Keratinocyte (primary cell): Measurements from ENCODE around the gene CAD. TPM values are rescaled to one million over a fixed set of nuclear protein-coding genes. Genes with fewer than 3 reads are reported as not detected.

Source experiments
- DNase-seq: peaks from one replicate; pipeline ENCODE4 v3.0.0-alpha.2; 2011; ENCODE audit warnings: low read depth, missing footprints, low spot score
- FAIRE-seq: peaks from 2 replicates; lab custom pipeline; 2011; peaks lifted over from hg19 to GRCh38; lab: Jason Lieb, UNC
- H2AFZ ChIP-seq: 2 replicates; pipeline ENCODE4 v1.6.0; 2012; ENCODE audit warnings: low read length, control low read depth, inconsistent platforms; ENCODE audit not compliant: control insufficient read depth
- H3K27ac ChIP-seq: 2 replicates; pipeline ENCODE4 v1.5.1; 2011; ENCODE audit warnings: low read length; ENCODE audit not compliant: control insufficient read depth, insufficient read depth
- H3K27me3 ChIP-seq: 3 replicates; pipeline ENCODE4 v1.6.0; 2011; ENCODE audit warnings: low read length; ENCODE audit not compliant: control insufficient read depth, insufficient read depth; ENCODE audit errors: extremely low read depth
- H3K36me3 ChIP-seq, 2 experiments: 2 replicates in 1 of 2; 3 replicates in 1 of 2; pipeline ENCODE4 v1.5.1; 2011; ENCODE audit warnings: low read length in 2 of 2, mild to moderate bottlenecking in 1 of 2; ENCODE audit not compliant: control insufficient read depth in 2 of 2, insufficient read depth in 2 of 2; ENCODE audit errors: extremely low read depth in 1 of 2
- H3K4me1 ChIP-seq: 3 replicates; pipeline ENCODE4 v1.5.1; 2011; ENCODE audit warnings: low read length; ENCODE audit not compliant: control insufficient read depth, insufficient read depth; ENCODE audit errors: extremely low read depth
- H3K4me2 ChIP-seq: 3 replicates; pipeline ENCODE4 v1.6.0; 2011; ENCODE audit warnings: low read depth, low read length; ENCODE audit not compliant: control insufficient read depth, insufficient read depth; ENCODE audit errors: extremely low read depth
- H3K4me3 ChIP-seq, 3 experiments: fragments of 200-600 bp in 1 of 3; sonication (generic) in 1 of 3; 2 replicates in 2 of 3; 3 replicates in 1 of 3; pipeline ENCODE4 v1.5.1; 2011 to 2016; ENCODE audit warnings: low read length in 3 of 3, mild to moderate bottlenecking in 3 of 3, control low read depth in 2 of 3, inconsistent platforms in 1 of 3, low read depth in 1 of 3, mixed read lengths in 1 of 3, mixed run types in 1 of 3, moderate library complexity in 1 of 3; ENCODE audit not compliant: control insufficient read depth in 2 of 3, insufficient read depth in 2 of 3; ENCODE audit errors: extremely low read depth in 1 of 3
- H3K79me2 ChIP-seq: 2 replicates; pipeline ENCODE4 v1.6.0; 2012; ENCODE audit warnings: low read length; ENCODE audit not compliant: control insufficient read depth, insufficient read depth
- H3K9ac ChIP-seq: 3 replicates; pipeline ENCODE4 v1.6.0; 2011; ENCODE audit warnings: low read length; ENCODE audit not compliant: control insufficient read depth, insufficient read depth; ENCODE audit errors: extremely low read depth
- H3K9me1 ChIP-seq: 3 replicates; pipeline ENCODE4 v1.6.0; 2011; ENCODE audit warnings: low read length; ENCODE audit not compliant: control insufficient read depth, insufficient read depth; ENCODE audit errors: extremely low read depth
- H3K9me3 ChIP-seq: 2 replicates; pipeline ENCODE4 v1.5.1; 2012; ENCODE audit warnings: low read depth, low read length; ENCODE audit not compliant: control insufficient read depth
- H4K20me1 ChIP-seq: 3 replicates; pipeline ENCODE4 v1.6.0; 2011; ENCODE audit warnings: low read length; ENCODE audit not compliant: control insufficient read depth, insufficient read depth; ENCODE audit errors: extremely low read depth
- EZH2 ChIP-seq: IDR thresholded peaks from one replicate; pipeline ENCODE4 v1.6.1; 2012; ENCODE audit warnings: inconsistent platforms, mild to moderate bottlenecking, low read length, moderate library complexity
- dilution Hi-C: fragments of 300-500 bp; cut with MboI; formaldehyde crosslinking; loops from one replicate; pipeline ENCODE4 v1.7.0; 2020; ENCODE audit warnings: low sequenced_read_pairs; ENCODE audit not compliant: extremely low pct_ligation_motif_present
- polyA plus RNA-seq, 5 experiments: library from polyadenylated mRNA; depleted of rRNA in 3 of 5; stranded (reverse) in 3 of 5; stranded (forward) in 1 of 5; unstranded in 1 of 5; fragments of >200 nt; gene quantifications; 1 replicate in 1 of 5; 2 replicates in 3 of 5; 3 replicates in 1 of 5; pipeline versions ENCODE4 v1.2.1 to v1.2.3, GENCODE V29; 2011 to 2012; ENCODE audit warnings: missing spikeins in 2 of 5, low read depth in 1 of 5, low replicate concordance in 1 of 5
- TF ChIP-seq, protein P1 (sequence below), 3 experiments: IDR thresholded peaks in 1 of 3; conservative IDR thresholded peaks in 1 of 3; optimal IDR thresholded peaks in 1 of 3; 2 replicates in 2 of 3; 3 replicates in 1 of 3; pipeline versions ENCODE3 to v1.5.1; 2011; ENCODE audit warnings: low read length in 3 of 3, mild to moderate bottlenecking in 3 of 3, moderate library complexity in 2 of 3, control low read depth in 1 of 3, inconsistent platforms in 1 of 3; ENCODE audit not compliant: insufficient read depth in 2 of 3; ENCODE audit errors: extremely low read depth in 1 of 3

CAD gene
- polyA plus RNA-seq, 1 donor (not counting 4 experiments of a cell fraction or from before 2014, with no cell fraction given), result 21.0 TPM

DNA sequence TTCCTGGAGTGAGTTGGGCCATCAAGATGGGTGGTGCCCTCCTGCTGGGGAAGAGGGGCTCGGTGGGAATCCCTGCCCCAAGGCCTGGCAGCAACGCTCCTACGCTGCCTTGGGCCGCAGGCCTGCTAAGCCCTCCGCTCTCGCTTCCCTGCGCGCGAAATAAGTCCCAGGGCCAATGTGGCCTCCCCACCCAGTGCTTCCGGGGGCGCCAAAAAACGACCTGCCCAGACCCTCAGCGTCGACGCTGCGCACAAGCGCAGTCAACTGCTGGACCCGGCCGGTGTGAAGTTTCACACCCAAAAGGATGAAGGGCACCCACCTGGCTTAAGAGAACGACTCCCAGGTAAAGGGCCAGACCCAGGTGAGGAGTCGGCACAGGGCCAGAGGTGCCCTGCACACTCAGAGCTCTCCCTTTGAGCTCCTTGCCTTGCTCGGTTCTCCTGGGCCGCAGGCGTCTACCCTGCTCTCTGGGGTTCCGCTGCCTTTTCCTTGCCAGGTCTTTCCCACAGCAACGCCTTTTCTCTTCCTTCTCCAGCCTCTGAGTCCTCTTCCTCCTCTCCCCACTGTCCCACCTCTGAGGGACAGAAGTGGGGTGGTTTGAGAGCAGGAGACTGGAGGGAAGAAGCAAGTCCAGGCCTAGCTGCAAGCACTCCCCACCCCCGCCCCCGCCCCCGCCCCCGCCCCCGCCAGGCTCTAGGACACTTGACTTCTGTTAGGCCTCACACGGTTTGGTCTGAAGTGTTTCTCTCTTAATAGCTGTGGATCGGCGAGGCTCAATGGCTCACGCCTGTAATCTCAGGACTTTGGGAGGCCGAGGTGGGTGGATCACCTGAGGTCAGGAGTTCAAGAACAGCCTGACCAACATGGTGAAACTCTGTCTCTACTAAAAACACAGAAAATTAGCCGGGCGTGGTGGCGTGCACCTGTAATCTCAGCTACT is 58.3 kb downstream of the CAD start, which contains the start of gene DNAJC5G:
TSS of gene DNAJC5G (plus strand) at position 223 of the 940 bp plus-strand sequence. CDS start 1,296 bp downstream, outside the sequence.
- peaks cover 4% of the 10 kb centered on the region for H3K27me3 ChIP-seq
- FAIRE-seq (no peak), DNase-seq (no peak)
- no peaks in the 10 kb centered on the region for H3K79me2 ChIP-seq
- no peak within 1 kb of the TSS for H3K9ac ChIP-seq
- no peaks in the 10 kb centered on the region for H3K9me1 ChIP-seq
- no peaks in the 10 kb centered on the region for H3K9me3 ChIP-seq
- no peak within 1 kb of the TSS for H3K4me2 ChIP-seq
- no peaks in the 10 kb centered on the region for H3K4me1 ChIP-seq
- no peak within 1 kb of the TSS for H3K4me3 ChIP-seq
- H4K20me1 ChIP-seq, result no peaks in the 10 kb centered on the region
- dilution Hi-C loops, result no loop called here
- H3K36me3 ChIP-seq, result no peaks in the 10 kb centered on the region
- no peak within 1 kb of the TSS for H3K27ac ChIP-seq
- TF ChIP-seq, protein P1, sequence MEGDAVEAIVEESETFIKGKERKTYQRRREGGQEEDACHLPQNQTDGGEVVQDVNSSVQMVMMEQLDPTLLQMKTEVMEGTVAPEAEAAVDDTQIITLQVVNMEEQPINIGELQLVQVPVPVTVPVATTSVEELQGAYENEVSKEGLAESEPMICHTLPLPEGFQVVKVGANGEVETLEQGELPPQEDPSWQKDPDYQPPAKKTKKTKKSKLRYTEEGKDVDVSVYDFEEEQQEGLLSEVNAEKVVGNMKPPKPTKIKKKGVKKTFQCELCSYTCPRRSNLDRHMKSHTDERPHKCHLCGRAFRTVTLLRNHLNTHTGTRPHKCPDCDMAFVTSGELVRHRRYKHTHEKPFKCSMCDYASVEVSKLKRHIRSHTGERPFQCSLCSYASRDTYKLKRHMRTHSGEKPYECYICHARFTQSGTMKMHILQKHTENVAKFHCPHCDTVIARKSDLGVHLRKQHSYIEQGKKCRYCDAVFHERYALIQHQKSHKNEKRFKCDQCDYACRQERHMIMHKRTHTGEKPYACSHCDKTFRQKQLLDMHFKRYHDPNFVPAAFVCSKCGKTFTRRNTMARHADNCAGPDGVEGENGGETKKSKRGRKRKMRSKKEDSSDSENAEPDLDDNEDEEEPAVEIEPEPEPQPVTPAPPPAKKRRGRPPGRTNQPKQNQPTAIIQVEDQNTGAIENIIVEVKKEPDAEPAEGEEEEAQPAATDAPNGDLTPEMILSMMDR (optimal IDR thresholded peaks at IDR 0.05 in 1 of 3, IDR thresholded peaks at IDR 0.05 in 1 of 3, conservative IDR thresholded peaks at IDR 0.05 in 1 of 3; ENCODE audit: extremely low read depth in 1 of 3, insufficient read depth in 2 of 3, low read length in 3 of 3), result no peak
- no peak for TF ChIP-seq EZH2
- H2AFZ ChIP-seq, result no peak within 1 kb of the TSS

DNA sequence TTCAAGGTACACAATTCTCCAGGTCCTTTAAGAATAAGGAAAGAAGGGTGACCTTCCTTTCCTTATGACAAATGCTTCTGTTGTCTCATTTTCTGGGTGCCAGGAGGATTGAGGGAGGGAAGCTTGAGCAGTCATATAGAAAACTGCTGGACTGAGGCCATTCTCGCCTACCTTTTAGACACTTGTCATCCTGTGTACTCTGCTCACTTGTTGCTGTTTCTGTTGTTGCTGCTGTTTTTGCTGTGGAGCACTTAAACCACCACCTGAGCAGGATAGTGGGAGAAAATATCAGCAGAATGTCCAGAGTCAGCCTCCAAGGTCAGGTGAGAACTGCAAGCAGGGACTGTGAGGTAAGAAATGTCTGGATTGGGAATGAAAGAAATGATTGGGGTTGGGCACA is 60.8 kb downstream of the CAD start:
- TF ChIP-seq, protein P1 (optimal IDR thresholded peaks at IDR 0.05 in 1 of 3, IDR thresholded peaks at IDR 0.05 in 1 of 3, conservative IDR thresholded peaks at IDR 0.05 in 1 of 3; ENCODE audit: extremely low read depth in 1 of 3, insufficient read depth in 2 of 3, low read length in 3 of 3), result no peak
- TF ChIP-seq EZH2, result no peak
- Histone ChIP-seq H3K4me2 (no peak overlapping the region), H2AFZ (no peak overlapping the region), H3K36me3 (no peaks in the 10 kb centered on the region), H3K4me3 (no peak overlapping the region), H4K20me1 (no peaks in the 10 kb centered on the region), H3K9me1 (no peaks in the 10 kb centered on the region), H3K9me3 (no peaks in the 10 kb centered on the region), H3K27me3 (peaks cover 13% of the 10 kb centered on the region), H3K9ac (no peak overlapping the region), H3K4me1 (no peaks in the 10 kb centered on the region), H3K27ac (no peak overlapping the region), H3K79me2 (no peaks in the 10 kb centered on the region)
- DNase-seq, result no peak
- no peak for FAIRE-seq
- dilution Hi-C loops, result no loop called here
